GM21423 (cell line): ENCODE results near the gene ITGA5.
A peak's percentile ranks its signal among the peaks of the same experiment; 100 is the strongest.

Experiments used
- ATAC-seq: cut with Tn5 transposase; IDR thresholded peaks from one replicate; pipeline ENCODE4 v1.9.1; 2021; ENCODE audit warnings: mild to moderate bottlenecking, moderate library complexity; ENCODE audit not compliant: unreplicated experiment

Gene ITGA5

DNA sequence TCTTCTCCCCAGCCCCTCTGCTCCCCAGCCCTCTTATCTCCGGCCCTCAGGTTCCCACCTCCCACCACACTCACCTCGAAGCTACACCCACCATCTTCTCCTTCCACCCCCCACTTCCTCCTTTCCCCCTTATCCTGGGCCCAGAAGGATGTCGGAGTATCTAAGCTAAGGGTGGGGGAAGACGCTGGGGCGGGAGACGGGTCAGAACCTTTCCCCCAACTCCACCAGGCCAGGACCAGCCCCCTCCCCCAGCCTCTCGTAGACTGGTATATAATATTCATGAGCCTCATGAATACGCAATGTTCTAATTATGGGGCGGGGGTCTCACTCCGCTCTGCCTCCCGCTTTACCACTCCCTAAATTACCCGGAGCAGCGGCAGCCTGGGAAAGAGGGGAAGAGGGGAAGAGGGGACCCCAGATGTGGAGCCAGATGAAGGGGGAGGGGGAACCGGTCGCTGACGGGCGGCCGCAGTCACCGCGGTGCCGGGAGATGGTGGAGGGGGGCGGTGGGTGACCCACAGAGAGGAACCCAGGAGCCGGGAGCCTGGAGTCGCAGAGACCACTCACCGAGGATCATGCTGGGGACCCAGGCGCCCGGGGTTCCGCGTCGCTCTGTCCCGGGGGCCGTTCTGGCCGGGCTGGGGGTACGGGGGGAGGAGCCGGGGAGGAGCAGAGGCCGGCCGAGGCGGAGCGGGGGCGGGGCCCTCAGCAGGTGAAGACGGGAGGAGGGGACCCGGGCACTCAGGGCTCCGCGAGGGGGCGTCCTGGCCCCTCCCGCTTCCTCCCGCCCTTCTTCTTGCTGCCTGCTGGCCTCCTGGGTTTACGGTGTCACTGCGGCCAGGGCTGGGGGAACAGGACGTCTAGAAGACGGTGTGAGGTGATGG lies 28.2 kb downstream of the ITGA5 start:
- no peak for ATAC-seq

DNA sequence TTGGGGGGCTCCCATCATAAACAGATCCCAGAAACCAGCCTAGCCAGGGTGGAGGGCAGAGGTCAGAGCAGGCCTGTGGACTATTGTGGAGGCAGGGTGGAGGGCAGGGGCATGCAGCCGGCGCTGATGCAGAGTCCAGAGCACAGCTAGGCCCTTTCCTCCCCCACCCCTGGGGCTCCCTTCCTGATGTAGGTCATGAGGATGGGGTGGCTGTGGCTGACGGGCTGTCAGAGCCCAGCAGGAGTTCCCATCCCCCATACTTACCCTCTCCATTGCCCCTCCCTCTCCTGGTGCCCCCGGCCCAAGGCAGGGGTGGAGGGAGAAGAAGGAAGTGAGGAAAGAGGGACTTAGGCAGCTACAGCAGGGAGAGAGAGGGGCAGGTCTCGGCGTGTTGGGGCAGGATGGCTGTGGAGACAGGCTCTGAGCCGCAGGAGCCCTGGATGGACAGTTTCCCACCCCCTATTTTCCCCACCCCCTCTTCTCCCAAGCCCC lies 28.8 kb downstream of the ITGA5 start:
- ATAC-seq: no peak

GRCh38 chr12:54389607-54390175 lies 29.4 kb downstream of the ITGA5 start:
- no peak for ATAC-seq

GRCh38 chr12:54389134-54389508 lies 29.9 kb downstream of the ITGA5 start:
- ATAC-seq: no peak

DNA sequence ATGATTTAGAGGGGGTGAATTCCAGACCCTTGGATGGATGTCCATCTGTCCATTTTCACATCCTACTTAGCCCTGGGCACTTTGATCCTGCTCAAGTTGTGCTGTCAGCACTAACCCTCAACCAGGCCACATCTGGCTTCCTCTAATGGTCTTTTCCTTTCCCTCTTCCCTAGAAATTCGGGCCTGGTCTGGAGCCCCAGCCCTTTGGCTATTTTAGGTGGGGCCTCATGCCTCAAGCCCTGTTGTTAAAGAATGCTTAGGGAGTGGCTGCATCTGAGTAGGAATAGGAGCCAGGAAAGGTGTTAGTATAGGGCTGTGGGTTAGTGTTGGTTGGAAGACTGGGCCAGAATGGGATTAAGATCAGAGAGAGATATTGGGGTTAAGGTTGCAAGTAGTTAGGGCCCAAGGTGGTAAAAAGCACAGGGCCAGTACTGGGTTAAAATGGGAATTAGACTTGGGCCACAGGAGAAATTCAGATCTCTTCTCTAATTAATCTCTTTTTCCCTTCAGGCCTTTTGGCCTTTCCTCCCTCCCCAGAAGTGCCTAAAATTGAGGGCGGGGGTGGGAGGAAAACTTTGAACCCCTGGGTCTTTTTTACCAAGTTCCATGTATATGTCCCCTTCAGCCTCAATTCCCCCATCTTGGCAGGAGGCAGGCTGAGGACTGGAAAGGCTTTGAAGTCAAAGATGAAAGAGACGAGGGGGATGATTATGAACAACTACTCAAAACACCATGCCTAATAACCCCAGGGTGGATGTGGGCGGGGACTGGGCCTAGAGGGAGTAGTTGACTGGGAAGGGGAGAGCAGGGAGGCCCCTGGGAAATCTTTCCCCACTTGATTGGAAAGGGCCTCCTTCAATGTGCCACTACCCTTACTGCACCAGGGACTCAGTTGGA lies 30.6 kb downstream of the ITGA5 start:
- ATAC-seq: no peak

GRCh38 chr12:54387114-54387467 lies 32.0 kb downstream of the ITGA5 start:
- no peak for ATAC-seq

DNA sequence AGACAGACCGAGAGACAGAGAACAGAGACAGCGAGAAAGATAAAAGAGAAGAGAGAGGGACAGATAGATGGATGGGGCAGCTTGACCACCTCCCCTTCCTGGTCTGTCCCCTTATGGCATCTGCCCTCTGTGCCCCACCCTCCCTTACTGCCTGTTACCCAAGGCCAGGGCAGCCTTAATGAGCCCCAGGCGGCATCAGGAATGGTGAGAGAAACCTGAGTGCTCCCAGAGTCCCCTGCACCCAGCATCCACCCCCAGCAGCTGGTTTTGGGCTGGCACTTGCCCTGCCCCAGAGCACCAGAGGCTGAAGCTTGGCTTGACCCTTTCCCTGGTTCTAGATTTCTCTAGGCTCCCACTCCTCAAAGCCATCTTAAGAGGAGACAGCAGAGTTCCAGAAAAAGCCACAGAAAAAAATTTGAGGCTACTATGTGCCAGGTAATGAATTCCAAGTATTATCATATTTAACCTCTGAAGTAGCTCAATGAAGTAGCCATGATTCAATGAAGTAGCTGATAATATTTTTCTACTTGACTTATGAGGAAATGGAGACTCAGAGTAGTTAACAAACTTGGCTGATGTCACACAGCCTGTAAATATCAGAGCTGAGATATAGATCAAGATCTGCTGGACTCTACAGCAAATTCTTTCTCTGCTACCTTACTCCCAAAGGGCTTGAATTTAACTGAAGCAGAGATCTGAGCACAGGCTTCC lies 32.5 kb downstream of the ITGA5 start:
- ATAC-seq: no peak

GRCh38 chr12:54385251-54385914 lies 33.7 kb downstream of the ITGA5 start:
- ATAC-seq: no peak

- no peak for ATAC-seq
Observed at GRCh38 chr12:54384591-54385041, 34.5 kb downstream of the ITGA5 start, which contains the start of gene ZNF385A. TSS of gene ZNF385A (minus strand) at chr12:54384733. CDS start at chr12:54384514, 219 bp downstream.

GRCh38 chr12:54383041-54383609 lies 35.9 kb downstream of the ITGA5 start:
- no peak for ATAC-seq

GRCh38 chr12:54381136-54381535 lies 37.9 kb downstream of the ITGA5 start:
- no peak for ATAC-seq

DNA sequence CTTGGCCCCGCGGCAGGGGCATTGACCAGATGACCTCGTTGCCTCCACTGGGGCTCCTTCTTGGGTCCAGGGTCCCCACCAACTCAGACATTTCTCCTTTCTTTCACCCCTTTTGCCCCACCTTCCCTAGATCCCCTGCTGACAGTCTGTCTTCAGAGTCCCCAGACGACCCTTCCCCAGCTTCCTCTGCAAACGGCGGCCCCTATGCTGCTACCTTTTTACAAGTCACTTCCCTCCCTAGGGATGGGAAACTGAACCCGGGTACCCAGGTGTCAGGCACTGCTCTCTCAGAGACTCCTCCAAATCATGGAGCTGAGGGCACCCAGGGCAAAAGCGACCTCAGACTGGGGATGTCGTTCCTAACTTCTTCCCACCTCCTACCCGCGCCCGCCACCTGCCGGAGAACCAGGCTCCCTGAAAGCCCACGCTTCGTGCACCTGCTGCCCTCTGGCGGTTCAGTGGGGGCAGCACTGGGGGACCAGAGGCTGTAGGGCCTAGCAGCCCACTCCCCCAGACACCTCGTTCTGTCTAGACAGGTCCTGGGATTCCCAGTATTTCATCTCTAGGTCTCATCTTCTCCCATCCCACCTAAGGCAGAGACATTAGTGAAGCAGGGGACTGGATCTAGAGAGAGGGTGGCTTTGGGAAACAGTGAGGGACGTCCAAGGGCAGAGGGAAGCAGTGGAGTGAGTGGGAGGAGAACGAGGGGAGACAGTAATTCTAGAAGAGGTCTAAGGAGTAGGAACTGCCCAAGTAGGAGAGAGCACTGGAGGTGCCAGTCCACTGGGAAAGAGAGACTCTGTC lies 39.5 kb downstream of the ITGA5 start:
- peak; percentile 80 for ATAC-seq

DNA sequence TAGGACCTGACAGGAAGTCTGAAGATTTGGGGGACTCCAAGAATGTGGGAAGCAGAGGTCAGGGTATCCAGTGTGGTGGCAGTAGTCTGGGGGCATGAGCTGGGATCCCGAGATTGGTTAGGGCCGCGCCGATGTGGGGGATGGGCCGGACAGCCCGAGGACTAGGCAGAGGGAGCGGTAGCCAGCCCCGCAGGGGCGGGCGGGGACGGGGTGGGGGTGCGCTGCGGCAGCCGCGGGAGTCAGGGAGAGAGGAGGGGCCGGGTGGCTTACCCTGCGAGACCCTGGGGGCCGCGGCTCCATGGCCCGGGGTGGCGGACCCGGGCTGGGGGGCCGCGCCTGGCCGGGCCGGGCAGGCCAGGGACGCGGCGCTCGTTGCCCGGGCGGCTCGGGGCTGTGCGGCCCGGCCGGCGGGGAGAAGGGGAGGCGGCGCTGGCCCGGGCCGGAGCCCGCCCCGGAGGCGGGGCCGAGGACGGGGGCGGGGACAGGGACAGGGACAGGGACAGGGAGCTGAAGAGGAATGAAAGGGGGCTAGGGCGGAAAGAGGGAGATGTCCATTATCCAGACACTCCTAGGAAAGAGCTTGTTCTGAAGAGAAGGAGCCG lies 40.2 kb downstream of the ITGA5 start:
- ATAC-seq: no peak

- ATAC-seq: no peak
Observed at GRCh38 chr12:54377797-54378515, 41.1 kb downstream of the ITGA5 start.

DNA sequence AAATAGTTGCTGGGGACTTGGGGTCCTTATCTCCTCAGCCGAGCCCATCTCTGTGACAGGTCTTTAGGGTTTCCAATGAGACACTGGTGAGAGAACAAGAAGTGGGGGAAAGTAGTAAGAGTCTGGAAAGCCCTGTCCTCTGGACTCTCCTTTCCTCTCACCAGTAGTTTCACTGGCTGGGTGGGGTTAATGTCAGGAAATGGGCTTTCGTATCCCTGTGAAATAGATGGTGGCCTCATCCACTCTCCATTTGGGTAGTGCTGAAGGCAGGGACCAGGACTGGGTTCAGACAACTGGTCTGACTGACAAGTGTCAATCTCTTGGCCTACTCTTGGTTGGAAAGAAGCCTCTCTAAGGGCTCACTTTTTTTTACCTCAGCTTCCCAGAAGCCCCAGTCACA lies 42.1 kb downstream of the ITGA5 start:
- no peak for ATAC-seq

DNA sequence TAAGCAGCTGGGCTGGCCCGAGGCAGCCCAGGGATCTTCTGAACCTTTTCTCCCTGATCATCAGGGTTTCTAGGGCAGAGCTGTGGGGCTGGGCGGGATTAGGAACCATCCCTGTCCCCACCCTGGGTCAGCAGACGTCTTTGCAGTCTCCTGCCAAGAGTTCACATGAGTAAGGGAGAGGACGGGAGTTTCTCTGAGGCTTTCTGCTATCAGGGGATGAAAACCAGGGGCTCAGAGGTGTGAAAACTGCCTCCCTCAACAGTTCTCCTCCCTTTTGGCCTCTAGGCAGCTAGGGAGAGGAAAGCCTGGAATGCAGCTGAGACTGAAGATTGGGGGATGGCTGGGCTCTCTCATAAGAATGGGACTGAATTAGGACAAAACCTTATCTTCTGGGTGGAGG lies 42.5 kb downstream of the ITGA5 start:
- ATAC-seq: no peak

GRCh38 chr12:54375259-54375579 lies 43.8 kb downstream of the ITGA5 start:
- no peak for ATAC-seq
